ENCODE data around the gene ARHGAP26. TPM values are rescaled to one million over a fixed set of nuclear protein-coding genes. Genes with fewer than 3 reads are reported as not detected.
"Not testable (repeated sequence)": the region's sequence is repeated elsewhere in the genome, so short reads cannot be mapped to it uniquely, and the experiment has no call there.

Gene ARHGAP26
- total RNA-seq, 2 experiments from 2014 or later, result 17.0 to 19.5 TPM

GRCh38 chr5:142981475-142981874 is 211.3 kb downstream of the ARHGAP26 start:
- H3K36me3 Mint-ChIP-seq (ENCODE audit: low read depth), result peaks cover 1% of the 10 kb centered on the region
- H3K9me3 Mint-ChIP-seq, result peaks cover 2% of the 10 kb centered on the region
- DNase-seq, result no peak
- H3K4me3 Mint-ChIP-seq, result no peak overlapping the region
- H3K4me1 Mint-ChIP-seq (ENCODE audit: low read depth), result peaks cover 49% of the 10 kb centered on the region
- CTCF ChIA-PET, result interaction anchor here (1.0 kb wide), 2 partner anchors 60 to 423 kb away, joined by 3 read pairs; no protein-coding TSS in a partner anchor
- H3K27ac Mint-ChIP-seq, result no peak overlapping the region
- no peaks in the 10 kb centered on the region for H3K27me3 Mint-ChIP-seq (ENCODE audit: low read depth)
- intact Hi-C loops (cut with micrococcal nuclease), result no loop called here

DNA sequence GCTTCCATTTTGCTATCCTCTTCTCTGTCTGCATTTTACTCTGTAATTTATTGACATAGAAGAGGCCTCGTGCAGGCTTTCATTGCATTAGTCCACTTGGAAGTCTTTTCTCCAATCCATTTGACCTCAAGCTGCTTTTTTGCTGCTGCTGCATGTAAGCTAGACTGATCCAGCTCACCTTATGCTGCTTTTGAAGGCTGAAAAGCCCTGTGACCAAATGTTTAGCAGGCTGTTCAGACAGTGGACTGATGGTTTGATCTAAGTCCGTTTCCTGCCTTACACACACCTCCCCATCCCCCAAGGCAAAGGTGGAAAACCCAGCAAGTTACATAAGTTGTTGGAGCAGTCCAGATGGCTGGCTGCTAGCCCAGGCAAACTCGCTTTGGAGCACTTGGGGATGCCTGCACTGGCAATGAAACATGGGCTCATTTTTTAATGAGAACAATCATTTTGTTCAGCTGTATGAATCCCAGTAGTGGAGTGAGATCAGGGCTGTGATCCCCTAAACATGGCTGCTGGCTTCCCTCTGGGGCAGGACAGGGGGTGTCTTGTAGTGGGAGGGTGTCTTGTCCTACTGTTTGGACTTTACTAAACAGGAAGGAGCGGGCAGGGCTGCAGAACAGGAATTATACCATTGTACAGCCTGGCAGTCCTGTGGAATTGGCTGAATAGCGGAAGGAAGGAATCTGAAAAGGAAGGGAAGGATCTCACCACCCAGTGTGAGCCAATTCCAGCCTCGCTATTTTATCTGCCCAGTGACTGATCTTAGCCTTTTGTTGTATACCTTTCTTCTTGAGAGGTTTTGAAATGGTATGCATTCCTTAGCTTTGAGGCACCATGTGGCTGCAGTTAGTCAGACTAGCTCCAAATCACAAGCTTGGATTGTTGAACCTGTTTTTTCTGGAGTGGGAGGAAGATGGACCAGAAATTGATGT is 212.0 kb downstream of the ARHGAP26 start:
- H3K4me1 Mint-ChIP-seq (ENCODE audit: low read depth), result peaks cover 43% of the 10 kb centered on the region
- no peaks in the 10 kb centered on the region for H3K27me3 Mint-ChIP-seq (ENCODE audit: low read depth)
- DNase-seq, result no peak
- H3K27ac Mint-ChIP-seq, result no peak overlapping the region
- no peak overlapping the region for H3K4me3 Mint-ChIP-seq
- H3K9me3 Mint-ChIP-seq, result peaks cover 7% of the 10 kb centered on the region
- peaks cover 5% of the 10 kb centered on the region for H3K36me3 Mint-ChIP-seq (ENCODE audit: low read depth)
- intact Hi-C loops (cut with micrococcal nuclease), result no loop called here
- CTCF ChIA-PET, result interaction anchor here (0.8 to 1.0 kb wide), 3 partner anchors 26 to 422 kb away, joined by 3 read pairs; no protein-coding TSS in a partner anchor

DNA sequence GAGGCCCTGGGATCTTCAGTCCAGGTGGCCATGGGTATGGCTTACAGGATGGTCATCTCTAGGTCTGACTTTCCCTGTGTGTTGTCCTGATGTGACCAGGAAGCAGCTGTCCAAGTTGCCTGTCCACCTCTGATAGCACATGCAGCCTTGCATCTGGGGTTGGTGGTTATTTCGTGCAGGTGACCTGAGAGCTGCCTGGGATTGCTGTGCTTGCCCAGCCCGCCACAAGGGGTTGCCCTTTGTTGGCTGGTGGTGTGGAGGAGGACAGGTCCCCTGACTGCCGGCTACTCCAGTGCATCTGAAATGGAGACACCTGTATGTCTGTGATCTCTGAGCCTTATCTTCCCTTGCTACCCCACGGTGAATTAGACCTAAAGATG is 212.6 kb downstream of the ARHGAP26 start:
- Mint-ChIP-seq H3K36me3 (ENCODE audit: low read depth) (peaks cover 5% of the 10 kb centered on the region), H3K9me3 (peaks cover 7% of the 10 kb centered on the region), H3K27ac (no peak overlapping the region), H3K4me3 (no peak overlapping the region), H3K4me1 (ENCODE audit: low read depth) (peaks cover 36% of the 10 kb centered on the region), H3K27me3 (ENCODE audit: low read depth) (no peaks in the 10 kb centered on the region)
- no peak for DNase-seq
- CTCF ChIA-PET, result interaction anchor here (0.8 to 1.0 kb wide), 2 partner anchors 26 to 421 kb away, joined by 3 read pairs; no protein-coding TSS in a partner anchor
- intact Hi-C loops (cut with micrococcal nuclease), result no loop called here

- Mint-ChIP-seq H3K27me3 (ENCODE audit: low read depth) (no peaks in the 10 kb centered on the region), H3K9me3 (peaks cover 15% of the 10 kb centered on the region), H3K27ac (no peak overlapping the region), H3K4me3 (no peak overlapping the region), H3K4me1 (ENCODE audit: low read depth) (peaks cover 26% of the 10 kb centered on the region), H3K36me3 (ENCODE audit: low read depth) (peaks cover 12% of the 10 kb centered on the region)
- intact Hi-C loops (cut with micrococcal nuclease), result no loop called here
- CTCF ChIA-PET, result interaction anchor here (0.8 kb wide), 1 partner anchor 101 kb away, joined by 3 read pairs; no protein-coding TSS in a partner anchor
- DNase-seq, result no peak
Measured at GRCh38 chr5:142984011-142984410, 213.8 kb downstream of the ARHGAP26 start.

- Mint-ChIP-seq H3K9me3 (peaks cover 18% of the 10 kb centered on the region), H3K4me1 (ENCODE audit: low read depth) (peaks cover 22% of the 10 kb centered on the region), H3K36me3 (ENCODE audit: low read depth) (peaks cover 14% of the 10 kb centered on the region), H3K27me3 (ENCODE audit: low read depth) (no peaks in the 10 kb centered on the region), H3K27ac (no peak overlapping the region), H3K4me3 (no peak overlapping the region)
- CTCF ChIA-PET, result interaction anchor here (1.1 to 1.2 kb wide), 2 partner anchors 14 to 17 kb away, joined by 4 read pairs; no protein-coding TSS in a partner anchor
- intact Hi-C loops (cut with micrococcal nuclease), result no loop called here
- DNase-seq, result no peak
Measured at GRCh38 chr5:142984525-142984924, 214.3 kb downstream of the ARHGAP26 start.

DNA sequence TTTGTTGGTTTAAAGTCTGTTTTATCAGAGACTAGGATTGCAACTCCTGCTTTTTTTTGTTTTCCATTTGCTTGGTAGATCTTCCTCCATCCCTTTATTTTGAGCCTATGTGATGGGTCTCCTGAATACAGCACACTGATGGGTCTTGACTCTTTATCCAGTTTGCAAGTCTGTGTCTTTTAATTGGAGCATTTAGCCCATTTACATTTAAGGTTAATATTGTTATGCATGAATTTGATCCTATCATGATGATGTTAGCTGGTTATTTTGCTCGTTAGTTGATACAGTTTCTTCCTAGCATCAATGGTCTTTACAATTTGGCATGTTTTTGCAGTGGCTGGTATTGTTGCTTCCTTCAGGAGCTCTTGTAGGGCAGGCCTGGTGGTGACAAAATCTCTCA is 219.1 kb downstream of the ARHGAP26 start:
- peaks cover 25% of the 10 kb centered on the region for H3K9me3 Mint-ChIP-seq
- CTCF ChIA-PET; H3K4me3 Mint-ChIP-seq; DNase-seq; intact Hi-C loops (cut with micrococcal nuclease); H3K4me1 Mint-ChIP-seq (ENCODE audit: low read depth); H3K27ac Mint-ChIP-seq; H3K27me3 Mint-ChIP-seq (ENCODE audit: low read depth): not testable (repeated sequence)
- H3K36me3 Mint-ChIP-seq (ENCODE audit: low read depth), result peaks cover 28% of the 10 kb centered on the region

- H3K4me1 Mint-ChIP-seq (ENCODE audit: low read depth); H3K27ac Mint-ChIP-seq; intact Hi-C loops (cut with micrococcal nuclease); H3K27me3 Mint-ChIP-seq (ENCODE audit: low read depth); DNase-seq; H3K4me3 Mint-ChIP-seq: not testable (repeated sequence)
- CTCF ChIA-PET, result interaction anchor here (1.1 kb wide), 1 partner anchor 415 kb away, joined by 3 read pairs; no protein-coding TSS in a partner anchor
- peaks cover 25% of the 10 kb centered on the region for H3K9me3 Mint-ChIP-seq
- H3K36me3 Mint-ChIP-seq (ENCODE audit: low read depth), result peaks cover 29% of the 10 kb centered on the region
Measured at GRCh38 chr5:142990073-142990472, 219.9 kb downstream of the ARHGAP26 start.

DNA sequence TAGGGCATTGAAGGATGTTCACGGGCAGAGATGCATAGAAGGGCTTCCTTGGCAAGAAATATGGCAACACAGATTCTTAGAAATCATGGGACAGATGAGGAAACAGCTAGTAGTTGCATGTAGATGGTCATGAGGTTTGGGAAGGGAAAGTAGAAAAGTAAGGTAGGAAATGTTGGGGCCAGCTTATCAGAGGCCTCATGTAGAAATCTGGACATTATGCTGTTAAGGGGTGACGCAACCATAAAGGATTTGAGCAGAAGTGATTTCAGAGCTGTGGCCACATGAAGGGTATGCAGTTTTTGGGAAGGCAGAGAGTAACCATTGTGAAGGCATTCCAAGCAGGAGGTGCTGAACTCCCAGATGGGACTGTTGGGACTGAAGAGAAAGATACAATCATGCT is 224.0 kb downstream of the ARHGAP26 start:
- H3K4me3 Mint-ChIP-seq, result no peak overlapping the region
- CTCF ChIA-PET, result interaction anchor here (1.2 kb wide), 1 partner anchor 15 kb away, joined by 3 read pairs; no protein-coding TSS in a partner anchor
- intact Hi-C loops (cut with micrococcal nuclease), result no loop called here
- no peak overlapping the region for H3K27ac Mint-ChIP-seq
- no peak for DNase-seq
- H3K36me3 Mint-ChIP-seq (ENCODE audit: low read depth), result peaks cover 22% of the 10 kb centered on the region
- peaks cover 10% of the 10 kb centered on the region for H3K4me1 Mint-ChIP-seq (ENCODE audit: low read depth)
- peaks cover 9% of the 10 kb centered on the region for H3K9me3 Mint-ChIP-seq
- no peaks in the 10 kb centered on the region for H3K27me3 Mint-ChIP-seq (ENCODE audit: low read depth)

GRCh38 chr5:142995621-142996020 is 225.4 kb downstream of the ARHGAP26 start:
- H3K9me3 Mint-ChIP-seq; H3K27ac Mint-ChIP-seq; H3K4me3 Mint-ChIP-seq; CTCF ChIA-PET; H3K27me3 Mint-ChIP-seq (ENCODE audit: low read depth); DNase-seq: not testable (repeated sequence)
- Mint-ChIP-seq H3K4me1 (ENCODE audit: low read depth) (peaks cover 12% of the 10 kb centered on the region), H3K36me3 (ENCODE audit: low read depth) (peaks cover 11% of the 10 kb centered on the region)
- intact Hi-C loops (cut with micrococcal nuclease), result loop anchor here (2.0 kb wide), 1 partner anchor 17 kb away; no protein-coding TSS in a partner anchor

DNA sequence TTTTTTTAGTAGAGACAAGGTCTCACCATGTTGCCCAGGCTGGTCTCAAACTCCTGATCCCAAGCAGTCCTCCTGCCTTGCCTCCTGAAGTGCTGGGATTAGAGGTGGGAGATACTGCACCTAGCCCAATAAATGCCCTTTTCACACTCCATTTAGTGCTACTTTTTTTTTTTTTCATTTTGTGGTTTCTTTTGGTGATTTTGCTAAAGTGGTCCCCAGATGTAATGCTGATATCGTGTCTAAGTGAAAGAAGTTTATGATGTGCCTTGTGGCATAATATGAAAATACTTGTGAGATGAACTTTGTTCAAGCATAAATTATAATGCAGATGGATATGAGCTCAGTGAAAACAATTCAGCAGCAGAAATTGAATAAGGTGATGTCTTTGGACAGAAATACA is 227.4 kb downstream of the ARHGAP26 start:
- no peak overlapping the region for H3K27ac Mint-ChIP-seq
- peaks cover 3% of the 10 kb centered on the region for H3K9me3 Mint-ChIP-seq
- H3K4me3 Mint-ChIP-seq, result no peak overlapping the region
- peaks cover 9% of the 10 kb centered on the region for H3K36me3 Mint-ChIP-seq (ENCODE audit: low read depth)
- H3K27me3 Mint-ChIP-seq (ENCODE audit: low read depth), result no peaks in the 10 kb centered on the region
- H3K4me1 Mint-ChIP-seq (ENCODE audit: low read depth), result peaks cover 29% of the 10 kb centered on the region
- intact Hi-C loops (cut with micrococcal nuclease), result loop anchor here (2.0 kb wide), 1 partner anchor 19 kb away; no protein-coding TSS in a partner anchor
- CTCF ChIA-PET, result interaction anchor here (1.5 kb wide), 1 partner anchor 51 kb away, joined by 5 read pairs; no protein-coding TSS in a partner anchor
- DNase-seq, result no peak

DNA sequence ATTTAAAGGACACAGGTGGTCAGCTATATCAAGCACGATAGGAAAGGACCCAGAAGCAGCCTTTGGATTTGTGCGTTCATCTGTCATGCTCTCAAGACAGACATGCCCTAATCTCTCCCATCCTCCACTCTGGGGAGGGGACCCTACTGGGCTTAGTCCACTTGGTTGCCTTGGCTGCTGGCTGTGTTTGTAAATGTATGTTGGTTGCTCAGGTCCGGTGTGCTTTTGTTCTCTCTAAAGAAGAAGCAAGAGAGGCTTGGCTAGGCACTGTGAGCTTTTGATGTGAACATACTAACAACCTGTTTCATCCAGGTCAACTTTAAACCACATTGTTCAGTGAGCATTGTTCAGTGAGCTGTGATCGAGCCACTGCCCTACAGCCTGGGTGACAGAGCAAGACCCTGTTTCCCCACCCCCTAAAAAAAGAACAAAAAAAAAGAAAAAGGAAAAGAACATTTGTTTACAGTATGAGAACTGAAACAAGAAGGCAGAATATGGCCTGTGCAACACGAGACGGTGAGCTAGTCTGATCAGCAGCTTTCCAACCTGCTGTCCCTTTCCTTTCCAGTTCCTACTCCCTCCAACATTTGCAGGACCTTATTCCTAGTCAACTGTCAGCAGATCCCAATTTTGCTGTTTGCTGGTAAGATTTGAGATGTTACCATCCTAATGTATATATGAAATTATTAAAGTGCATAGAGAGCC is 228.3 kb downstream of the ARHGAP26 start:
- peaks cover 38% of the 10 kb centered on the region for H3K4me1 Mint-ChIP-seq (ENCODE audit: low read depth)
- DNase-seq, result no peak
- H3K4me3 Mint-ChIP-seq, result no peak overlapping the region
- CTCF ChIA-PET, result interaction anchor here (1.4 to 1.5 kb wide), 2 partner anchors 13 to 52 kb away, joined by 4 to 5 read pairs; no protein-coding TSS in a partner anchor
- peaks cover 3% of the 10 kb centered on the region for H3K9me3 Mint-ChIP-seq
- H3K36me3 Mint-ChIP-seq (ENCODE audit: low read depth), result peaks cover 9% of the 10 kb centered on the region
- intact Hi-C loops (cut with micrococcal nuclease), result no loop called here
- H3K27ac Mint-ChIP-seq, result no peak overlapping the region
- H3K27me3 Mint-ChIP-seq (ENCODE audit: low read depth), result no peaks in the 10 kb centered on the region

- CTCF ChIA-PET, result interaction anchor here (1.0 kb wide), 1 partner anchor 1191 kb away, joined by 3 read pairs; no protein-coding TSS in a partner anchor
- intact Hi-C loops (cut with micrococcal nuclease), result loop anchor here (5.0 kb wide), 2 partner anchors 557 to 607 kb away; no protein-coding TSS in a partner anchor
- H3K27me3 Mint-ChIP-seq (ENCODE audit: low read depth); H3K4me3 Mint-ChIP-seq; H3K9me3 Mint-ChIP-seq; DNase-seq; H3K27ac Mint-ChIP-seq; H3K36me3 Mint-ChIP-seq (ENCODE audit: low read depth): not testable (repeated sequence)
- peaks cover 54% of the 10 kb centered on the region for H3K4me1 Mint-ChIP-seq (ENCODE audit: low read depth)
Measured at GRCh38 chr5:143000551-143000950, 230.4 kb downstream of the ARHGAP26 start.
